ENCODE measurements around the gene PIP4K2B.

DNA sequence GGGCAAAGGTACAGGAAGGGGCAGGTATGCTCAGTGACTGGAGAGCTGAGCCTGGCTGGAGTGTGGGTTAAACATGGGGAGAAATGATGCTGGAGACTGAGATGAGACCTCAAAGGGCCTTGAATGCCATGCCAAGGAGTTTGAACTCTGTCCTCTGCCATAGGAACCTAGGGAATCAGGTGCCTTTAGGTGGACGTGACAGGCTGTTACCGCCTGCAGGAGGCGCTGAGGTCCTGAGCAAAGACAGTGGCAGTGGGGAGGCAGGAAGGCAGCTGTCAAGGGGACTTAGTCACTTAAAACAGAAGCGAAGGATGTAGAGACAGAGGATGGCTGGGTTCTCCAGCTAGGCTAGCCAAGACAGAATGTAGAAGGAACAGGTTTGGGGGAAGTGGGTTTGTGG is 37.7 kb downstream of the PIP4K2B start:
- TF ChIP-seq YY1 (IDR thresholded peaks at IDR 0.05; ENCODE audit: insufficient read depth, insufficient read length) = no peak
- no peak for TF ChIP-seq ZNF274 (IDR thresholded peaks at IDR 0.05; ENCODE audit: low read depth, low read length)
